ENCODE results near the gene RIN1. TPM values are rescaled to one million over a fixed set of nuclear protein-coding genes. Genes with fewer than 3 reads are reported as not detected.

Gene RIN1
- total RNA-seq, 1 experiment from 2014 or later = 5.4 TPM

DNA sequence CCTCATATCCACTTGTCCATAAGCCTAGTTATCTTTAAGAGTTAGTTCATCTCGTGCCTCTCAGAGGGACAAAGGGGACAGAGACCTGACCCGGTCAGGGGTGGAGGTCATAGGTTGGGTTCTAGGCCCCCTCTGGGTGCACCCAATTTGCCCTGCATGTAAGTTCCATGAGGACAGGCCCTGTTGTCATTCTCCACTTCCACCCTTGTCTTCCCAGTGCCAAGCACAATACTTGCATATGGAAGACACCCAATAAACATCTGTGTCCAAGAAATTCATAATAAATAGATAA lies 46.0 kb downstream of the RIN1 start:
- TF ChIP-seq, protein P1, sequence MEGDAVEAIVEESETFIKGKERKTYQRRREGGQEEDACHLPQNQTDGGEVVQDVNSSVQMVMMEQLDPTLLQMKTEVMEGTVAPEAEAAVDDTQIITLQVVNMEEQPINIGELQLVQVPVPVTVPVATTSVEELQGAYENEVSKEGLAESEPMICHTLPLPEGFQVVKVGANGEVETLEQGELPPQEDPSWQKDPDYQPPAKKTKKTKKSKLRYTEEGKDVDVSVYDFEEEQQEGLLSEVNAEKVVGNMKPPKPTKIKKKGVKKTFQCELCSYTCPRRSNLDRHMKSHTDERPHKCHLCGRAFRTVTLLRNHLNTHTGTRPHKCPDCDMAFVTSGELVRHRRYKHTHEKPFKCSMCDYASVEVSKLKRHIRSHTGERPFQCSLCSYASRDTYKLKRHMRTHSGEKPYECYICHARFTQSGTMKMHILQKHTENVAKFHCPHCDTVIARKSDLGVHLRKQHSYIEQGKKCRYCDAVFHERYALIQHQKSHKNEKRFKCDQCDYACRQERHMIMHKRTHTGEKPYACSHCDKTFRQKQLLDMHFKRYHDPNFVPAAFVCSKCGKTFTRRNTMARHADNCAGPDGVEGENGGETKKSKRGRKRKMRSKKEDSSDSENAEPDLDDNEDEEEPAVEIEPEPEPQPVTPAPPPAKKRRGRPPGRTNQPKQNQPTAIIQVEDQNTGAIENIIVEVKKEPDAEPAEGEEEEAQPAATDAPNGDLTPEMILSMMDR (conservative IDR thresholded peaks at IDR 0.05) = no peak
- Histone ChIP-seq H4K91ac (ENCODE audit: insufficient read length, low read depth, low read length) (no peak overlapping the region), H3K79me2 (ENCODE audit: insufficient read depth, low read length) (peaks cover 1% of the 10 kb centered on the region; the same call in 1 of the 2 replicates), H3K27me3 (ENCODE audit: insufficient read depth, low read length) (peaks cover 8% of the 10 kb centered on the region; the same call in 1 of the 2 replicates), H3K23me2 (ENCODE audit: insufficient read length, low read depth, low read length, poor library complexity, severe bottlenecking) (peaks cover 13% of the 10 kb centered on the region), H4K5ac (ENCODE audit: insufficient read length, low read depth, low read length) (no peak overlapping the region), H3K18ac (ENCODE audit: insufficient read length, low read depth, low read length) (no peak overlapping the region), H2BK15ac (ENCODE audit: low read depth, low read length) (no peak overlapping the region), H4K20me1 (ENCODE audit: control insufficient read depth, insufficient read depth, insufficient read length) (no peaks in the 10 kb centered on the region), H3K4me2 (ENCODE audit: insufficient read depth, insufficient read length, low read length) (peak overlapping the region; percentile 62), H3K9ac (ENCODE audit: extremely low read depth, insufficient read length, low read length) (no peak overlapping the region), H3K56ac (ENCODE audit: insufficient read length, low read depth, low read length) (no peak overlapping the region), H2AFZ (ENCODE audit: low read length) (no peak overlapping the region), H3K27ac (ENCODE audit: insufficient read length, low read depth, low read length) (no peak overlapping the region), H4K8ac (replicated peaks; ENCODE audit: insufficient read length, low read depth, low read length) (no peak overlapping the region), H3T11ph (ENCODE audit: low read length) (no peak overlapping the region), H3K23ac (ENCODE audit: insufficient read length, low read depth, low read length) (no peak overlapping the region), H2BK120ac (ENCODE audit: low read depth, low read length, poor library complexity, severe bottlenecking) (no peak overlapping the region), H3K79me1 (ENCODE audit: insufficient read depth, low read depth, low read length, poor library complexity, severe bottlenecking) (no peaks in the 10 kb centered on the region), H2BK5ac (ENCODE audit: insufficient read length, low read length) (no peak overlapping the region), H2BK20ac (ENCODE audit: low read depth, low read length, poor library complexity, severe bottlenecking) (no peak overlapping the region), H2AK5ac (ENCODE audit: insufficient read length, low read length) (no peak overlapping the region), H2BK12ac (ENCODE audit: insufficient read length, low read depth, low read length) (no peak overlapping the region), H3K14ac (ENCODE audit: insufficient read depth, low read length) (no peak overlapping the region), H3K9me3 (ENCODE audit: control insufficient read depth, low read depth, low read length) (no peaks in the 10 kb centered on the region), H3K4me1 (ENCODE audit: insufficient read depth, low read length) (peaks cover 6% of the 10 kb centered on the region), H3K4ac (ENCODE audit: low read depth, low read length) (no peak overlapping the region)
- Mint-ChIP-seq H3K36me3 (ENCODE audit: insufficient read depth in 1 of 3, low read depth in 3 of 3) (peaks cover 0 to 3% (median 2%) of the 10 kb centered on the region in 3 experiments; a peak in 5 of 7 replicates), H3K4me1 (peaks cover 18 to 23% of the 10 kb centered on the region in 2 experiments), H3K9me3 (no peaks in the 10 kb centered on the region; a peak in 1 of 5 replicates), H3K27me3 (ENCODE audit: low read depth) (peaks cover 37% of the 10 kb centered on the region), H3K4me3 (peak overlapping the region; percentile 86 to 91), H3K27ac (peak overlapping the region in 1 of 3 experiments; percentile 30; a peak in 1 of 7 replicates)
- DNase-seq = no peak
- WGBS (ENCODE audit: extremely low coverage, insufficient read length, low lambda C conversion rate) = no CpG with 5 or more reads among the region's 2 CpGs

Measured in H9 (cell line).